Stimulated activated CD8-positive, alpha-beta memory T cell treated with anti-CD3 and anti-CD28 coated beads, Interleukin-12 subunit alpha, Interleukin-12 subunit beta, amount 100 ng/mL, for 24 hours (primary cell): Measurements from ENCODE around the gene HESX1.

ENCODE experiments used
- DNase-seq: peaks from one replicate; pipeline ENCODE4 v3.0.0-alpha.2; 2020; ENCODE audit errors: extremely low read depth

The HESX1 gene

DNA sequence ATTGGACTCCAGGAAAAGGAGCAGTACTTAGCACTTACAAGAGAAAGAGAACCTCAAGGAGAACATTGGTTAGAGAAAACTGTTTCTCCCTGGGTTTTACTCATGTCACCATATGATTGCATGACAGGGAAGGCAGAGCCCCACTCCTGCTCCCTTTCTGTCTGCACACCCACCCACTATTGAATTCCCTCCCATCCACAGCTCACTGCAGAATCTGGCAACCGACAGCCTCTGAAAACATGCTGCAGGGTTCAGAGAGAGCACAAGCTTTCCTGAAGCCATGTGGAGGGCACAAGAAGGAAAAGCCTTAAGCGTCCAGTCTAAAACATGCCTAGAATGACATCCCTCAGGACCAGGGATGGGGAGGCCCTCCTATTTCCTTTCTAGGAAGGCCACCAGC is 31.6 kb downstream of the HESX1 start:
- DNase-seq: no peak

DNA sequence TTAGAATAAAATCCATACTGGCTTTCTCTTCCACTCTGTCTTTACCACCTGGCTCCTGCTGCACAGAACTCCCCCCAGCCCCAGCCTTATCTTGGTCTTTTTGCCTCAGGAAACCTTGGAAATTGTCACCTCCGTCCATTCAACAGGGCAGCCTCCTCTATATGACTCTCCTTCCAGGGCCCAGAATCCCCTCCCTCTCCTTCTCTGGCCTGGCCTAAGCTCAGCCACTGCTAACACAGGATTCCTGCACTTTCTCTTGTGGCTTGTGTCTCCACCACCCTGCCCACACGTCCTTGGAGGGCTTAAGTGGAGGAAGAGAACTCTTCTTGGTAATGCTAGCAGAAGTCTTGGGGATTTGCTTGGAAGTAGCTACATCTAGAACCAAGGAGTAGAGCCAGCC is 33.1 kb downstream of the HESX1 start:
- no peak for DNase-seq

DNA sequence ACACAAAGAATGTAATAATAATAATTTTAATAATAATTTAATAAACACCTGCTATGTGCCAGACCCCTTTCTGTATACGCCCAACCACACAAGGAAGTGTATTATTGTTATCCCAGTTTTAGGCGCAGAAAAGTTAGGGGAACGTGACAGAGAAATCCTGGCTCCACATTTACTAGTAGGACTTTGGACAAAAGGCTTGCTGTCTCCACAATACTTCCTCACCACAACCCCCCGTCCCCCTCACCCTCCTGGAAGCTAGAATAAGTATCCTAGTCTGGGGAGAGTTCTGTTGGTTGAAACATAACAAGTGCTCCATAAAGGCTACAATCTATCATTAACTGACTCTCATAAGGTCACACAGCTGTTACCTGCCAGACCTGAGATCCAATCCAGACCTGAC is 34.1 kb downstream of the HESX1 start:
- no peak for DNase-seq

DNA sequence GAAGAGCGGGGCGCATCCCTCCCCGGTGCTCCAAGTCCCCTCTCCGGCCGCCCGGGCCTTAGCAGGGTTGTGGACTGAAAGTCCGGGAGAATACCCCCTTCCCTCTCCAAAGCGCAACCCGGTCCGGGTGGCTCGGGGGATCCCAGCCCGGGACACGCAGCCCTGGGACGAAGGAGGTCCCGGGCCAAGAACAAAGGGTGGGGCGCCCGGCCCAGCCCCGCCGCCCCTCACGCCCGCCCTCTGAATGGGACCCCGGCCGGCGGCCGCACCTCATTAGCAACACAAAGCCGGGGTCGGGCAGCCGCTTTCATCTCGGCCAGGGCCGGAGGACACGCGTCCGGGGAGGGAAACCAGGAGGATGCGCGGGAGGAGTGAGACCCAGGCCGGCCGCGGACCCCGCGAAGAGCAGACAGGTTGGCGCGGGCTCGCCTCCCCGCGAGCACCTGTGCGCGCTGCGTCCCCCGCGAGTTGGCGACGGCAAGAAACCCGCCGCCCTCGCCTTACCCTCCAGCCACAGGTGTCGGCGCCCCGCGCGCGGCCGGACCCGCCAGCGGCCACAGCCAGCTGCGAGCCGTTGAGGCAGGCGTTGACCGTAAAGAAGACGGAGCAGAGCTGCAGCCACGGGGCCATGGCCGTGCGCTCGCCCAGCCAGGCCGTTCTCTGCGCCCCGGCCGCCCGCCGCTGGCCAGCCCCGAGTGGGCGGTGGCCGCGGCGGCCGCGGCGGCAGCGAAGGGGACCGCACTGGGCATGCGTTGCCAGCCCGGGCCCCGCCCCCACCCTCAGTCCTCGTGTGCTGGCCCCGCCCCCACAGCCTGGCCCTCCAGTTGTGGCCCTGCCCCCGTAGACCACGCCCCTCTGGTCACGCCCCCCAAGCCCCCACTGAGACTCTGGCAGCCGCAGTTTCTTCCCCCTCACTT is 34.9 kb downstream of the HESX1 start, which contains the start of gene IL17RD:
Gene IL17RD (minus strand): TSS at position 697 of the 917 bp plus-strand sequence. CDS start 67 bp downstream, at position 630.
- DNase-seq: peak; percentile 49

DNA sequence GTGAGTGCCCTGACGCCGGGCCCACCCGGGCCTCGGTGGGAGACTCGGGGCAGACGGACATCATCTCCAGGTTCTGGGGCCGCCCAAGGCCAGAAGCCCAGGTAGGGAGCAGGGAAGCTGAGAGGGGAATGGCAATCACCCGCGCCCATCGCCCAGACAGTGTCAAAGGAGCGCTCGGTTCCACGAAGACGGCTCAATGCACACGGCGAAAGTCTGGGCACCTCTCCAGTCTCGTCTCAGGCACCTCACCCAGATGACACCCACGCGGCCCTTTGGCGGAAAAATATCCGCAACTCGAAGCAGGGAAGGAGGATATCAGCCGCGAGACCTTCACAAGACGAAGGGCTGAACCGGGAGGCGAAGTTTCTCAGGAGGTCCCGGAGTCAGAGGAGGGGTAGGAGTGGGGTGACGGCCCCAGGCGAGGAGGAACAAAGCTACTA is 35.5 kb downstream of the HESX1 start:
- DNase-seq: no peak

DNA sequence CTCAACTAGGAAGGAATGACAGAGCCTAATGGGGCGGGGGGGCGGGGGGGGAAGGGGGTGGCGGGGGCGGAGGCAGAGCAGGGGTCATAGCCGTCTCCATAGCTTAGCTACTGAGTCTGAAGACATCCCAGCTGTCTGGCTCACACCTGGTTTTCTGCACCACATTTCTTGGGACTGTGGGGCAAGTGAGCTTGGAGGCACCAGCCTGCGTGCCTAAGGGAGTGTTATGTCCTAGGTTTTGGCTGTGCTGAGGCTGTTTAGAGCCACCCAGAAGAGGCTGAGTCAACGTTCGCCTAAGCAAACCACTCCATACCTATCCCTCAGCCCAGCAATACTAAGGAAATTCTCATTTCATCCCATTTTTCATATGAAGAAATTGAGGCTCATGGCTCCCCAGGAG is 36.0 kb downstream of the HESX1 start:
- no peak for DNase-seq

DNA sequence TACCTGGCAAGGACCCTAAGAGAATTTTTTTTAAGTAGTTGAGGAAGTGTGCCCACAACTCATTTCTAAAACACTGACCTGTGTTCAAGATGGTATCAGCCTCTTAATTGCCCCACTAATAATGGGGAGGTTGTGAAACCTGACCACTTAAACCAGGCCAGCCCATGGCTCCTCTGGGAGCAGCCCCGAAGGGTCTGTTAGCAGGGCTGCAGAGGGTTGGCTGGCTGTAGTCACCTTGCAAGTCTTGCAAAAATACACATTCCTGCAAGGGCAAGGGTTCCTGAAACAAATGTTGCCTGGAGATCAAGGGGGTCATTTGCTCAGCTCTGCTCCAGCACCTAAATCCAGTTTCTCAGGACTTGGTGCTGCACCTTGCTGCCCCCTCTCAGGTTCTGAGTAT is 37.9 kb downstream of the HESX1 start:
- DNase-seq: no peak

DNA sequence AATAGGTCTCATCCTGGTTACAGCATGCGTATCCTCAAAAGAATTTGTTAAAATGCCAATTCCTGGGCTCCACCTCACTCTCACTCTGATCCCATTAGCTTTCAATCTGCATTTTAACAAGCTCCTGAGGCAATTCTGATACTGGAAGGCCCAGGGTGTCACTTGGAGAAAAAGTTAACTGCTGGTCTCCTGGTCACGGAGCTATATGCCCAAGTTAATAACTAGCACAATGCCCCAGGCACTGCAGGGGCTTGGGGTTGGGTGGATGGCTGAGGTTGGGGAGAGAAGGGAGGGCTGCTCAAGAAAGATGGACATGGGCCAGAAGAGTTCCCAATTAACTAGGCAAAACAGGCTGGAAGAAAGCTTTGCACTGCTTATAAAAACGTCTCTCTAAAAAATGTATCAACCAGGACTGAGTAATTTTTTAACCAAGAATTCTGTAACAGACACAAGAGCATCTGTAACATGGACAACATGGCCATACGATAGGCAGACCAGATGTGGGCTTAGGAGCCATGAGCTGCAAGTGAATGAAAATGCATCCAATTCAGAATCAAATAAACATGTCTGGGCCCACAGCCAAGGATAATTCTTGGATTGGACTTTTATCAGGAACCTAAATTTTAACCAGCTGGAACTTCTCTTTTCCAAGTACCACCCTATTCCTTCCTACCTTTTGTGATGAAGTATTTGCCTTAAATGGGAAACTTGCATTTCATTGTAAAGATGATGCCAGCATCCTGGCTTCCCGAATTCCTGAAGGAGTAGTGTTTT is 38.8 kb downstream of the HESX1 start:
- DNase-seq: no peak

DNA sequence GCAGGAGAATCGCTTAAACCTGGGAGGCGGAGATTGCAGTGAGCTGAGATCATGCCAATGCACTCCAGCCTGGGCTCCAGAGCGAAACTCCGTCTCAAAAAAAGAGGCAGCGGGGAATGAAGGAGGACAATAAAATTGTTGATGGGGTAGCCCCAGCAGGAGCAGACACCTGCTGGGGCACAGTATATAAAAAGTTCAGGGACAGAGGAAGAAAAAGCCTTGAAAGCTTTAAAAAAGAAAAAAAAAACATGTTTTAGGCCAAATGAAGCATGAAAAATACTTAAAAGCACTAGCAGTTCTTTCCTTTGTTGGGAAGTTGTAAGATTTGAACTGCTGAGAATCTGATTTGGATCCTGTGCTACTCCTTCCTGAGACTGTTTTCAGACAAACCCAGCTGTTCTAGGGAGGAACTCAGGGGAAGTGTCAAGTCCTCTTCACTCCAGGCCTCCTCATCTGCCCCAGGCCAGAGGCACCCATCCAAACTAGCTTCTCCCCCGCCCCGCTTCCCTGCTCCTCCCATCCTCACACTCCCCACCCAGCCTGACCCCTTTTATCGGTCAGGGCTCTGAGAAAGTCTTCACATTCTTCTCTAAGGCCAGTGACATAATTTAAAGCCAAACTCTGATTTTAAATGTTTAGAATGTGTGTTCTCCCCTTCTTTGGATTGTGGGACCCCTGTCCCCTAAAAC is 39.6 kb downstream of the HESX1 start:
- no peak for DNase-seq

DNA sequence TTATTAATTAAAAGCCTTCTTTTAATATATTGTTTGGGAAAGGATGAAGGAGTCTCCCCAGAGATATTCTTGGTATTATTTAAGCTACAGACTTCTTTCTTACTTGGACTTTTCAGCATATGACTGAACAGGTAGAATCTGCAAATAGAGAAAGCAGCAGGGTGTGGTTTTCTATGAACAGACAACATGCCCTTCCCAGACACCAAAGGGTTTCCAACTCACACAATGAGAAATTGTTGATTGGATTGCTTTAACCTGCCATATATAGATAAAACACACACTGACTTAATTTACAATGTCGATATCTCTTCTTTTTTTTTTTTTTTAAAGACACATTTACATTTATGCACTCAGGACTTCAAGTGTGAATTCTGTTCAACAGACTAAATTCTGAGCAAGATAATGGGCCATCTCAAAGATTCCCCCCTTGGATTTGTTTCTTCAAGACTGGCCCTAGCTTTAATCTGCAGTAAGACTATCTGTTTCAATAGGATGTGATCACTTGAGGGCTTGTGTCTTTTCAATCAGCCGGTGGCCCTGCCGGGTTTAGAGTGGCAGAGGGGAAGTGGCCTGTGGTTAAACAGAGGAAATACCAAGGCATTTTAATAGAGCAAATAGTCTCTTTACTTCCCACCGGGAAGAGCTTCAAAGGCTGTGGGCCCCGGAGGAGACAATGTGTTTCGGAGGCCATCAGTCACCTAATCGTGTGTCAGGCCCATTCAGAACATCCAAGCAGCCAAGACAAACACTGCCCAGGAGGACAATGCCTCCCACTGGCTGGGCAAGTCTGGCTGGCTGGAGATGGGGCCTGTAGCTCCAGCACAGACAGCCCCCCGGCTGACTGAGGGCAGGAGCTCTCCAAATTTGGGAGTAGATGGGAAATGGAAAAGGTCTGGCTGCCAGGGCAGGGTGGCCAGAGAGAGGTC is 40.7 kb downstream of the HESX1 start:
- no peak for DNase-seq

DNA sequence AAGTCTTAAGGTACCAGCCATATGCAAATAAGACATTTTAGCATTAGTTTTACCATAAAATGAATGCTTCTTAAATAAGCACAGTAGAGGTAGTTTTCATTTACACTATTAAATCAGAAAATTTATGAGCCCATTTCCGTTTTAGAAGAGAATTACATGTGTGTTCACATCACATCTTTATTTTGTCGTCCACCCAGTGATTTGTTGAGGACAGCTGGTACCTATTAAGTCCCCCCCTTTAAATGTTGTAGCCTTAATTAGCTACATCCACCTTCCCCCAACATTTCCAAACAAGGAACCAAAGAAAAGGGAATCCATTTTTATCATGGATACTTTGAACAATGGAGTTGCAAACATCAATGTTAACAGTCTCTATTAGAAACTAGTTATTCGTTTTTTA is 41.5 kb downstream of the HESX1 start:
- no peak for DNase-seq

DNA sequence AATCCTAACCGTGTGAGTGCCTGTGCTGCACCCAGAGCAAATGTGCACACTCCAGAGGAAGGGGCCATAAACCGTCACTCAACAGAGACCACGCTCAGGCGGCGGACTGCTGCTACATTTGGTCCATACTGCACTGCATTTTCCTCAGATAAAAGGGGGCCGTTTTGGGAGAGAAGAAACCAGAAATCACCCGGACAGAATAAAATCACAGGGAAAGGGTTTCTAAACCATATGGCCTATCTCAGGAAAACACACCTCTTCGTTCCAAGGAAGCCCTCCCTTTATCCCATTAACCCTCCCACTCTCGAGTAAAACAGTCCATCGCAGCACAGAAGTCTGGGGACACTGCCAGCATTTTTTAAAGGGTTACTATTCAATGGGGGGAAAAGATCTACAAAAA is 42.2 kb downstream of the HESX1 start:
- DNase-seq: no peak

DNA sequence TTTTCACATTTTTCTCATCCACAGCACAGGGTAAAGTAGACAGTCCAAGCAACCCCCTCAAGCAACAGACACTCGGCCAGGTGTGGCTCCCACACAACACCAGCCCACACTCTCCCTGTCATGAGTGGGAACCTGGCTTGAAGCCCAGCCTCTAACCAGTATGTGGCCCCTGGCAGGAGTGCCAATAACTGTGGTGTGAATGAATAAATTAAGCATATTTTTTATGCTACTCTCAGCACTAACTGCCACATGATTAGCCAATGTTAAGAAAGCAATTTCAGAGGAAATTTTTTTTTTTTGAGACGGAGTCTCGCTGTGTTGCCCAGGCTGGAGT is 44.5 kb downstream of the HESX1 start:
- no peak for DNase-seq

DNA sequence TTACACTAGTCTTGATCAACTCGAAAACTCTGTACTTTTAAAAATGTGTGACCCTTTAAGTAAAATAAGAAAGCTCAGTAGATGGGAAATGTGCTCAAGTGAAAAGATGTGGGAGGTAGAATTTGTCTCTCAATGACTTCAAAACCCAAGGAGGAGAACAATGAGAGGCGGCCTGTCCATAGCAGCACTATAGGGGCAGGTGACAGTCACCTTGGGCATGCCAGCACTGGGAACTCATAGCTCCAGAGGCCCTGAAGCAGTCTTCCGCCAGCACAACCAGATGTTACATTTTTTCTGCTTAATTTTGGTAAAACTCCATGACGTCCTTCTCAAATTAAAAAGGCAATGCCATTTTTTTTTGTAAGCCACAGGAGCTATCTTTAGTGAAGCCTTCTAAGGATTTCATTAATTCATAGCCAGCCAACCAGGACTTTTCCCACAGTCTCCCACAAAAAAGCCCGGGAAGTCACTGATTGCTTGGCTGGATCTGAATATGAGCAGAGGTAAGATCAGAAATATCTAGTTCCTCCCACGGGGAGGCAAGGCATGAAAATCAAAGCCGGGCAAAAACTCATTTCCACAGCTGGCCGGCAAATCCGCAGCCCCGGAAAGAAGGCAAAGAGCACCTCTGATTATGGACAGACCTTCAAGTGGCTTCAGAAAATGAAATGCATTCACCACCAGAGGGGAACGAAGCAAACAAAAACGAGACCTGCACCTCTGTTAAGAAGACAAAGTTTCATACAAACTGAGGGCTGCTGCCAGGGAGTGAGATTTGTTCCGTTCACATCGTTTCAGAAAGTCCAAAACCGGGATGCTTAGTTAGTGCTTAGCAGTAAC is 45.1 kb downstream of the HESX1 start:
- DNase-seq: no peak

DNA sequence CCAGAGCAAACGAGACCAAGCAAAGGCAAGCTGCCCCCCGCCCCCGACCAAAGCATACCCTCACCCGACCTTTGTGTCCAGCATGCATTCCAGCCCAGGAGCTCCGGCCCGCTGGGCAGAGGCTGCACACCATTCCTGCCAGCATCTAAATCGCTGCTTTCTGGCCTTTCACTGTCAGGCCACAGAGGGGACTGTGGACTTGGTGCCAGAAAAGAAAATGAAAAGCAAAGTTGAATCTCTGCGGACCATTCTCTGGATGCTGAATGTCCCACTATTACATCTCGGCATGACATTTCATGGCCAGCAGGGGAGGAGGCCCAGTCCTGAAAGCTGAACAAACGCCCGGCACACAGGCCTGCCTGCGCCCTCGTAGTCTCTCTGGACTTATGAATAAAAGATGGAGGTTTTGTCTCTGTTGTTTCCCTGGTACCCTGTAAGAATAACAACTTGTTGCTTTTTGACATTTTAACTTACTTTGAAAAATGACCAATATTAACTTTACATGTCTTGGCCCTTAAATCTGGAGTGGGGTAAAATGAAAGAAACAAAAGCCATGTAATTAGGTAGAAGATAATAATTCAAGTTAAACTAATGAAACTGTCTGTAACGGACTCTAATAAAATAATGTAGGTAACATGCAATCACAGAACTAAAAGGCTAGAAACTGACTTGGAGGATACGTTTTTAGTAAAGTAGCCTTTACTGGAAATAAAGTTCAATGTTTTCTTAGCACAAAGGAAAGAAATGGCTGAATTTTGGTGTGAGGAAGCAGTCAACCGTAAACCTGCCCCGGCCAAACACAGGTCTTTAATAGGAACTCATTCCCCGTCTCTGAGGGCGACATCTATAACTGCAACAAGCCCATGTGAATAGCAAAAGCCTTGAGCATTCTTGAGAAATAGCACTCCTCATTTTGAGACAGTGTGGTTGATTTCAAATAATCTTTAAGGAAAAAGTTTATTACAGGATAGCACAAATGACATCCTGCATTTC is 47.3 kb downstream of the HESX1 start:
- DNase-seq: no peak

DNA sequence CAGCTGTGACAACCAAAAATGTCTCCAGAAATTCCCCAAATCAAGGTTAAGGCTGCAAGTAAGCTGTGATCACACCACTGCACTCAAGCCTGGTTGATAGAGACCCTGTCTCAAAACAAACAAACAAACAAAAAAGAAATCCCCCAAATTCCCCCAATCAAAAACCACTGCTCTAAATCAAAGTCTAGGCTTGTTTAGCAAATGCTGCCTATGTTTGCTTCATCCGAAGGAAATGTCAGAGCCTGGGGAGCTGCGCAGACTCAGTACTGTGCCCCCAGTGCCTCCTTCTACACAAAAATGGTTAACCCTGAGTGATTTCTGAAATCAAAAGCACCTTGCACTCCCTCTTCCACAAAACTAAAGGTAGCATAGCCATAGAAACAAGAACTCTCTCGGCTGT is 48.0 kb downstream of the HESX1 start:
- DNase-seq: no peak

DNA sequence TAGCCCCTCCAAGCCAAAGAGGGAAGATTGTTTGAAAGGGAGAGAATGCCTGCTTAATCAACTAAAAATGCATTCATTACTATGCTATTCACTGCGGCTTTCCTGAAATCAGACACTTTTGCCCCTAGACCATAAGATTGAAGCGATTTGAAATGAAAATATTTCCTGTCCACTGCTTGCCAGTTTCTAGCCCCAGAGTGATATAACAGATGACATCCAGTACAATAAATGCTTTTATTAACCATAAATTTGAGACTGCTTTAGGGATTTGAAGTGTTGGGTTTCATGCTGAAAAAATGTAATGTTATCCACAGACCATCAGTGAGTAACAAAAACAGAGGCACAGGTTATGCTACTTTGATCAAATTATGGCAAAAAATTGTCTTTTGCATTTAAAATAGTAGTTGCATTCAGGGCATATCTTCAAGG is 48.7 kb downstream of the HESX1 start:
- no peak for DNase-seq

DNA sequence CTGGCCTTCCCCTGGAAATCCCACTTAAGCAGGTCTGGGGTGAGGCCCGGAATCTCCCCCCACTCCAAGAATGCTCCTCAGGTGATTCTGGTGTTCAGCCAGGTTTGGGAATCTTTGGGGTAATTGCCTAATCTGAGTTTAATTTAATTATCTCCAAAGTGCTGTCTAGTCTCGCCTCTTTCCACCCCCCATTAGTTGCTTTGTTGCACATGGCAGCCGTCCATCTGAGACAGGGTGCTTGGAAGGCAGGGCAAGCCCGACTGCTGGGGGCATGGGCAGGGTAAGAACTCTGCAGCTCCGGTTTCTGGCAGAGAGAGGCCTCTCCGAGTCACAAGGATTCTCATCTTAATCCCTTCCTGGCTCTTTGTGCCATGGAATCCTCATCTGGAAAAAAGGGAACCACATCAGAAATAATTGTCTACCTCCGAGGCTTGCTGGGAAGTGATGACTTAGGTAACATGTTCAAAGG is 49.6 kb downstream of the HESX1 start:
- DNase-seq: no peak
